Nephron progenitor cell (in vitro differentiated cells): Measurements from ENCODE around the gene TMEM145.

Source experiments
- DNase-seq: peaks from one replicate; pipeline ENCODE4 v3.0.0; 2021
- H3K27ac Mint-ChIP-seq: 2 replicates; pipeline ENCODE4 v1.8.0; 2021; ENCODE audit warnings: mild to moderate bottlenecking, moderate library complexity, mixed read lengths
- H3K27me3 Mint-ChIP-seq: 2 replicates; pipeline ENCODE4 v1.8.0; 2021; ENCODE audit warnings: mild to moderate bottlenecking, low read depth, mixed read lengths; ENCODE audit not compliant: poor library complexity
- H3K36me3 Mint-ChIP-seq: 2 replicates; pipeline ENCODE4 v1.8.0; 2021; ENCODE audit warnings: low read depth, mixed read lengths
- H3K4me1 Mint-ChIP-seq: 2 replicates; pipeline ENCODE4 v1.8.0; 2021; ENCODE audit warnings: mixed read lengths
- H3K4me3 Mint-ChIP-seq: 2 replicates; pipeline ENCODE4 v1.8.0; 2021; ENCODE audit warnings: mild to moderate bottlenecking, moderate library complexity, mixed read lengths
- H3K9me3 Mint-ChIP-seq: 2 replicates; pipeline ENCODE4 v1.8.0; 2021; ENCODE audit warnings: mild to moderate bottlenecking, moderate library complexity, mixed read lengths
- TF ChIP-seq, protein P1 (sequence below): fragments of 200-600 bp; sonication (generic); IDR thresholded peaks from 2 replicates; pipeline ENCODE4 v1.5.0; 2021; ENCODE audit warnings: antibody characterized with exemption

The TMEM145 gene

DNA sequence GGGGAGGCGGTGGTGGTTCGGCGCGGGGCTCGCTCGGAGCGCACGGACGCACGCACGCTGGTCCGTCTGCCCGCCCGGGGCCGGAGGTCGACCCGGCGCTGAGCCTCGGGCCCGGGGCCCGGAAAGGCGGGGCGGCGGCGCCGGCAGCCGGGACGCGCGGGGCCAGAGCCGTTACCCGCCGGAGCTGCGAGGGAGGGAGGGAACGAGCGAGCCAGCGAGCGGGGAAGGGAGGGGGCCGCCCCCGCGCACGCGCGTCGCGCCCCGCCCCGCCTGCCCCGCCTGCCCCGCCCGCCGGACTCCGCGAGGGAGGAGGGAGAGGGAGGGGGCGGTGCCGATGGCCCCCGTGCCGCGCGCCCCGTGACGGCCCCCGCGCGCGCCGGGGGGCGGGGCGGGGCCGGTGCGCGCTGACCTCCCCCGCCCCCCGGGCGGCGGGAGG lies 29.0 kb upstream of the TMEM145 start:
- TF ChIP-seq, protein P1, sequence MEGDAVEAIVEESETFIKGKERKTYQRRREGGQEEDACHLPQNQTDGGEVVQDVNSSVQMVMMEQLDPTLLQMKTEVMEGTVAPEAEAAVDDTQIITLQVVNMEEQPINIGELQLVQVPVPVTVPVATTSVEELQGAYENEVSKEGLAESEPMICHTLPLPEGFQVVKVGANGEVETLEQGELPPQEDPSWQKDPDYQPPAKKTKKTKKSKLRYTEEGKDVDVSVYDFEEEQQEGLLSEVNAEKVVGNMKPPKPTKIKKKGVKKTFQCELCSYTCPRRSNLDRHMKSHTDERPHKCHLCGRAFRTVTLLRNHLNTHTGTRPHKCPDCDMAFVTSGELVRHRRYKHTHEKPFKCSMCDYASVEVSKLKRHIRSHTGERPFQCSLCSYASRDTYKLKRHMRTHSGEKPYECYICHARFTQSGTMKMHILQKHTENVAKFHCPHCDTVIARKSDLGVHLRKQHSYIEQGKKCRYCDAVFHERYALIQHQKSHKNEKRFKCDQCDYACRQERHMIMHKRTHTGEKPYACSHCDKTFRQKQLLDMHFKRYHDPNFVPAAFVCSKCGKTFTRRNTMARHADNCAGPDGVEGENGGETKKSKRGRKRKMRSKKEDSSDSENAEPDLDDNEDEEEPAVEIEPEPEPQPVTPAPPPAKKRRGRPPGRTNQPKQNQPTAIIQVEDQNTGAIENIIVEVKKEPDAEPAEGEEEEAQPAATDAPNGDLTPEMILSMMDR: no peak
- H3K9me3 Mint-ChIP-seq: no peaks in the 10 kb centered on the region
- H3K27ac Mint-ChIP-seq: no peak overlapping the region
- DNase-seq: peak; percentile 80
- H3K4me1 Mint-ChIP-seq: peaks cover 36% of the 10 kb centered on the region
- H3K4me3 Mint-ChIP-seq: no peak overlapping the region
- H3K36me3 Mint-ChIP-seq: peaks cover 8% of the 10 kb centered on the region
- no peaks in the 10 kb centered on the region for H3K27me3 Mint-ChIP-seq

DNA sequence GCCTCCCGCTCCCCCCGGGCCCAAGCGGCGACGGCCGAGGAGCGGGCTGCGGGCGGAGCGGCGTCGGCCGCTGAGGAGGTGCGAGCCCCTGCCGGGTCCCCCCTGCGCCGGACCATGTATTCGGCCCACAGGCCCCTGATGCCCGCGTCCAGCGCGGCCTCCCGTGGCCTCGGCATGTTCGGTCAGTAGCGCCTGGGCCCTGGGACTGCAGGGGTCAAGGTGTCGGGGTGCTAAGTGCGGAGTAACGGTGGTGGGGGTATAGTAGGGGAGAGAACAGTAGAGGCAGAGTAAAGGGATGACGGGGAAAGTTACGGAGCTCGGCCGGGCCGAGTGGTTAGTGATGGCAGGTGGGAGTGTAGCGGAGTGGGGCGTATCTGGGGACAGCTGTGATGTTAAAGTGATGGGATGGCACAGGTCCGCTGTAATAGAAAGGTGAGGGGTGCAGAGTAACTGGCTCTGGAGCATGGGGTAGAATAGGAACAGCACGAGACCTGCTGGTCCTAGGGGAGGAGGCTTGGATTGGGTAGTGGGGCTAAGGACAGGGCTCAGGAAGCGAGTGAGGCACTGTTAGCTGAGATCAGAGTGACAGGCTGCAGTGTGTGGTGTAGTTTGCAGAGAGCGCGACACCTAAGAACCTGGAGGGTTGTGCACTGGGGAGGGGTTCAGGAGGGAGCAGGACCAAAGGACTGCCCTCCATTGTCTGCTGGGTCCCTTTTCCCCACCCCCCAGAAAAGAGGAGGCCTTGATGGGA lies 28.3 kb upstream of the TMEM145 start:
- no peak for DNase-seq

DNA sequence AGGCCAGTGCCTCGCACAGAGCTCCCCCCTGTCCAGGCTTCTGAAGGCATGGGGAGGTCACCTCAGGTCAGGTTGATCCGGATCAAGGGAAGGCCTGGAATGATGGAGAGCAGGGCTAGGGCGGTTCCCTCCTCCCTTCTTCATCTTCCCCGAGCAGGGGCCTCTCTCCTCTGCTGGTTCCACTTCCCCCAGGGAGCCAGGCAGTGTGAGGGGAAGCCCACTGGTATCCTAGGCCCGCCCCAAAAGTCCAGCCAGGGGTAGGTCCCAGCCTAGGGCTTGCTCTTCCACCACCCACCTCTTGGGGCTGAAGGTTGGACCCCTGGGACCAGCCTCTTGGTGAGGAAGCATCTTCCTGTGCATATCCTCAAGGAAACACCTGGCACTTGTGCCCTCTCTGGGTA lies 27.6 kb upstream of the TMEM145 start:
- TF ChIP-seq, protein P1: no peak
- Mint-ChIP-seq H3K27ac (peak overlapping the region; percentile 98), H3K9me3 (no peaks in the 10 kb centered on the region), H3K4me3 (peak overlapping the region; percentile 97), H3K27me3 (no peaks in the 10 kb centered on the region), H3K36me3 (peaks cover 12% of the 10 kb centered on the region), H3K4me1 (peaks cover 32% of the 10 kb centered on the region)
- DNase-seq: no peak

More for the DNA sequence above, 28.3 kb upstream of the TMEM145 start:
- H3K4me3 Mint-ChIP-seq: peak overlapping the region; percentile 97
- TF ChIP-seq, protein P1: no peak
- H3K4me1 Mint-ChIP-seq: peaks cover 32% of the 10 kb centered on the region
- H3K36me3 Mint-ChIP-seq: peaks cover 11% of the 10 kb centered on the region
- peak overlapping the region; percentile 93 for H3K27ac Mint-ChIP-seq
- H3K27me3 Mint-ChIP-seq: no peaks in the 10 kb centered on the region
- no peaks in the 10 kb centered on the region for H3K9me3 Mint-ChIP-seq

DNA sequence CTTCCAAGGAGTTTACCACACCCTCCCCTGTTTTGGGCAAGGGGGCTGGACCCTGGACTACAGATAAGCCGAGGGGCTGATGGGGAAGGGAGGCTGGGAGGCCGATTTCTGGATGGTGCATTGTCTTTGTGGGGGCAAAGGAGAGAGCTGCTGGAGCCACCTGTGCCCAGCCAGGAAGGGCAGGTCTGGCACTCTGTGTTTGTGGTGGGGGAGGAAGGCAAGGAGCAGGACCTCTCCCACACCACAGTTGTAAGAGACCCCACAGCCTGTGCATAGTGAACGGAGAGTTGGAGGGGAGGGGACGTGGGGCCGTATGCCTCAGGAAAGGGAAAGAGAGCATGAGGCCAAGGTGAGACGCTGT lies 27.1 kb upstream of the TMEM145 start:
- H3K4me3 Mint-ChIP-seq: peak overlapping the region; percentile 97
- peaks cover 32% of the 10 kb centered on the region for H3K4me1 Mint-ChIP-seq
- H3K27ac Mint-ChIP-seq: peak overlapping the region; percentile 98
- no peaks in the 10 kb centered on the region for H3K27me3 Mint-ChIP-seq
- peaks cover 12% of the 10 kb centered on the region for H3K36me3 Mint-ChIP-seq
- TF ChIP-seq, protein P1: no peak
- DNase-seq: no peak
- H3K9me3 Mint-ChIP-seq: no peaks in the 10 kb centered on the region

DNA sequence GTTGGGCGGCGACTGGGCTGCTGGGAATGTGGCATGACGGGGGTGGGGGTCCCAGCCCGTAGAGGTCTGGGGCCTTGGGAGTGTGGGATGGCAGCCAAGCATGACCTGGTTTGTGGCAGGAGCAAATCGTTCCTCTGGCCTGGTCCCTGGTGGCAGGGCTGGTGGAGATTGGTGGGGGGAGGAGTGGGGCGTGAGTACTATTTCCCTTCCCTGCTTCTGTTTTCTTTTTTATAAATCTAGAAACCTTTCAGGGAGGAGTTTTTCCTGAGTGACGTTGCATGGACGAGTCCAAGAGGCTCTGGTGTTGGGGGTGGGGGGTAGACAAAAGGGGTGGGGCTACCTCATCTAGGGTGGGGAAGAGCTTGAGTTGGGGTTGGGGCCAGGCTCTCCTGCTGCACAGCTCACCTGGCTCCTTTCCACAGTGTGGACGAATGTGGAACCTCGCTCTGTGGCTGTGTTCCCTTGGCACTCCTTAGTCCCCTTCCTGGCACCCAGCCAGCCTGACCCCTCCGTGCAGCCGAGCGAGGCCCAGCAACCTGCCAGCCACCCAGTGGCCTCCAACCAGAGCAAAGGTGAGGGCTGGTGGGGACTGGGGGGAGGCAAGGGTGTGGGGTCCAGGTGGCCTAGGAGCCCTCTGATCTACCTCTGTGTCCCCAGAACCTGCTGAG lies 26.6 kb upstream of the TMEM145 start:
- peaks cover 36% of the 10 kb centered on the region for H3K4me1 Mint-ChIP-seq
- H3K9me3 Mint-ChIP-seq: no peaks in the 10 kb centered on the region
- peak overlapping the region; percentile 98 for H3K27ac Mint-ChIP-seq
- peak overlapping the region; percentile 97 for H3K4me3 Mint-ChIP-seq
- peaks cover under 1% of the 10 kb centered on the region for H3K27me3 Mint-ChIP-seq
- peaks cover 16% of the 10 kb centered on the region for H3K36me3 Mint-ChIP-seq
- TF ChIP-seq, protein P1: no peak
- DNase-seq: no peak
